Measurements from ENCODE around the gene ODF2.

DNA sequence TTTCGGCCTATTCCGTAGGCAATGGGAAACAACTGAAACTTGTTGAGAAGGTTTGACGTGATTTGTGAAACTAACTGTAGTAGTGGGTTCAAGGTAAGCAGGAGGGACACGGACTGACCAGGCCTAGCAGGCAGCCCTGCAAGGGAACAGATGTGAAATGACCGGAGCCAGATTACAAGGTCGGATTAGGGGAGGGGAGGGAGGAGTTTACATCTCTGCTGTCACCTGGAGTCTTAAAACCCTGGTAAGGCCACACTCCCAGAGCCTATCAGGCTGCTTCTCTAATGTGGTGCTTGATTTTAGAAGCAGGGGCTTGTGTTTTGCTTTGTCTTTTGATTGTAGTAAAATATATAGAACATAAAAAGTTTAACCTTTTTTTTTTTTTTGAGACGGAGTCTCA is 93.1 kb downstream of the ODF2 start:
- TF ChIP-seq AGO1 (IDR thresholded peaks at IDR 0.05; ENCODE audit: low read depth, low read length, poor library complexity, severe bottlenecking) = no peak
- no peak for TF ChIP-seq ELF4 (CRISPR knock-in tag; IDR thresholded peaks at IDR 0.05; ENCODE audit: borderline replicate concordance)
- TF ChIP-seq, protein P1, sequence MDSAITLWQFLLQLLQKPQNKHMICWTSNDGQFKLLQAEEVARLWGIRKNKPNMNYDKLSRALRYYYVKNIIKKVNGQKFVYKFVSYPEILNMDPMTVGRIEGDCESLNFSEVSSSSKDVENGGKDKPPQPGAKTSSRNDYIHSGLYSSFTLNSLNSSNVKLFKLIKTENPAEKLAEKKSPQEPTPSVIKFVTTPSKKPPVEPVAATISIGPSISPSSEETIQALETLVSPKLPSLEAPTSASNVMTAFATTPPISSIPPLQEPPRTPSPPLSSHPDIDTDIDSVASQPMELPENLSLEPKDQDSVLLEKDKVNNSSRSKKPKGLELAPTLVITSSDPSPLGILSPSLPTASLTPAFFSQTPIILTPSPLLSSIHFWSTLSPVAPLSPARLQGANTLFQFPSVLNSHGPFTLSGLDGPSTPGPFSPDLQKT (CRISPR knock-in tag; IDR thresholded peaks at IDR 0.05; ENCODE audit: borderline replicate concordance) = no peak
- no peak for TF ChIP-seq FOSL1 (CRISPR knock-in tag; IDR thresholded peaks at IDR 0.05; ENCODE audit: borderline replicate concordance)
- no peak for TF ChIP-seq JUNB (CRISPR knock-in tag; IDR thresholded peaks at IDR 0.05; ENCODE audit: borderline replicate concordance)
- TF ChIP-seq ZNF224 (CRISPR knock-in tag; IDR thresholded peaks at IDR 0.05) = no peak
- TF ChIP-seq GABPA (IDR thresholded peaks at IDR 0.05; ENCODE audit: low read depth, low read length) = no peak
- no peak for TF ChIP-seq GABPA (CRISPR knock-in tag; IDR thresholded peaks at IDR 0.05; ENCODE audit: low read depth)
- TF ChIP-seq CHD4 (IDR thresholded peaks at IDR 0.05; ENCODE audit: borderline replicate concordance, low read length) = no peak
- no peak for TF ChIP-seq ZNF772 (CRISPR knock-in tag; IDR thresholded peaks at IDR 0.05)
- no peak for TF ChIP-seq NR2F1 (CRISPR knock-in tag; IDR thresholded peaks at IDR 0.05)

Data from HepG2 (cell line).